ENCODE results near the gene CYB561D2. TPM values are rescaled to one million over a fixed set of nuclear protein-coding genes. Genes with fewer than 3 reads are reported as not detected.

The CYB561D2 gene
- total and polyA plus RNA-seq, 9 of the 15 experiments (the other 6 are each of a cell fraction or from before 2014, with no cell fraction given) = 4.2 to 16.6 (median 9.4) TPM

DNA sequence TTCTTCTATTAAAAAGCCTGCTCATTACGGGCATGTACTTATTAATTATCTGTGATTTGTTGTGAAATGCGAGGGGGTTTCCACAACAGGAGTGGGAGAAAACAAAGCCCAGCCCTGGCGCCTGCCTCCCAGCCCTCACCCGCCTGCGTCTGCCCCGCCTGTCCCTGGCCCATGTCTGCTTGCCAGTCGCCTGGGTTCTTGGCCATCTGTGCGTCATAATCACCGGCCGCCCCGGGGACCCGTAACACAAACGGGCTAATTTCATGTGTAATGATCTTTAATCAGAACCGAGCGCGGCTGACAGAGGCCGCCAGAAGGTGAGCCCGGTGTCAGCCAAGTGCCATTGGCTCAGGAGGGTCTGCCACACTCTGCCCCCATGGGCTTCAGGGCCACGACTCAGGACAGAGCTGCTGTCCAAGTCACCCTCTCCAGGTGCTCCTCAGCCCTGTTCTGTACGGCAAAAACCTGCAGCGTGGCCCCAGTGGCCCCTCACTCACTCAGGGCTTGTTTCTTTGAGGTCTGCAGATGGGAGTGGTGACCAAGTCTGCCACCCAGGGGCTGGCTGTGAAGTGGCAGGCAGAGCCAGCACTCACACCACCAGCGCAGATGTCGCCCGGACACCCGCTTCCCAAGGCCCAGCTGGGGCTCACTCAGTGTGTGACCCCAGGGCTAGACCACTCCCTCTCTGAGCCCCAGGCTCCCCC is 37.5 kb downstream of the CYB561D2 start (continued):
- TF ChIP-seq RAD21 (CRISPR knock-in tag; conservative IDR thresholded peaks at IDR 0.05 in 1 of 2, IDR thresholded peaks at IDR 0.05 in 1 of 2) (peak in 1 of 2 experiments; percentile 43; a peak in 1 of 4 replicates), GABPA (tag; conservative IDR thresholded peaks at IDR 0.05; ENCODE audit: low read depth) (no peak)
- TF ChIP-seq, protein P1, sequence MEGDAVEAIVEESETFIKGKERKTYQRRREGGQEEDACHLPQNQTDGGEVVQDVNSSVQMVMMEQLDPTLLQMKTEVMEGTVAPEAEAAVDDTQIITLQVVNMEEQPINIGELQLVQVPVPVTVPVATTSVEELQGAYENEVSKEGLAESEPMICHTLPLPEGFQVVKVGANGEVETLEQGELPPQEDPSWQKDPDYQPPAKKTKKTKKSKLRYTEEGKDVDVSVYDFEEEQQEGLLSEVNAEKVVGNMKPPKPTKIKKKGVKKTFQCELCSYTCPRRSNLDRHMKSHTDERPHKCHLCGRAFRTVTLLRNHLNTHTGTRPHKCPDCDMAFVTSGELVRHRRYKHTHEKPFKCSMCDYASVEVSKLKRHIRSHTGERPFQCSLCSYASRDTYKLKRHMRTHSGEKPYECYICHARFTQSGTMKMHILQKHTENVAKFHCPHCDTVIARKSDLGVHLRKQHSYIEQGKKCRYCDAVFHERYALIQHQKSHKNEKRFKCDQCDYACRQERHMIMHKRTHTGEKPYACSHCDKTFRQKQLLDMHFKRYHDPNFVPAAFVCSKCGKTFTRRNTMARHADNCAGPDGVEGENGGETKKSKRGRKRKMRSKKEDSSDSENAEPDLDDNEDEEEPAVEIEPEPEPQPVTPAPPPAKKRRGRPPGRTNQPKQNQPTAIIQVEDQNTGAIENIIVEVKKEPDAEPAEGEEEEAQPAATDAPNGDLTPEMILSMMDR (IDR thresholded peaks at IDR 0.05 in 2 of 3, conservative IDR thresholded peaks at IDR 0.05 in 1 of 3; ENCODE audit: insufficient read depth in 2 of 3, low read depth in 1 of 3, low read length in 3 of 3) = peak; percentile 42 to 48 (median 46); a peak in 5 of 6 replicates

- H3K9me1 ChIP-seq (ENCODE audit: control insufficient read depth, insufficient read depth, low read length) = no peaks in the 10 kb centered on the region
- TF ChIP-seq KAT2B (IDR thresholded peaks at IDR 0.05; ENCODE audit: low read depth, low read length) = no peak
- TF ChIP-seq COPS2 (conservative IDR thresholded peaks at IDR 0.05) = no peak
- TF ChIP-seq, protein P2, sequence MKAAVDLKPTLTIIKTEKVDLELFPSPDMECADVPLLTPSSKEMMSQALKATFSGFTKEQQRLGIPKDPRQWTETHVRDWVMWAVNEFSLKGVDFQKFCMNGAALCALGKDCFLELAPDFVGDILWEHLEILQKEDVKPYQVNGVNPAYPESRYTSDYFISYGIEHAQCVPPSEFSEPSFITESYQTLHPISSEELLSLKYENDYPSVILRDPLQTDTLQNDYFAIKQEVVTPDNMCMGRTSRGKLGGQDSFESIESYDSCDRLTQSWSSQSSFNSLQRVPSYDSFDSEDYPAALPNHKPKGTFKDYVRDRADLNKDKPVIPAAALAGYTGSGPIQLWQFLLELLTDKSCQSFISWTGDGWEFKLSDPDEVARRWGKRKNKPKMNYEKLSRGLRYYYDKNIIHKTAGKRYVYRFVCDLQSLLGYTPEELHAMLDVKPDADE (conservative IDR thresholded peaks at IDR 0.05; ENCODE audit: control insufficient read depth, low read depth, low read length) = no peak
- TF ChIP-seq ZNF584 (CRISPR knock-in tag; IDR thresholded peaks at IDR 0.05; ENCODE audit: low read depth) = no peak
- TF ChIP-seq NRF1 (conservative IDR thresholded peaks at IDR 0.05 in 1 of 2, IDR thresholded peaks at IDR 0.05 in 1 of 2) = 0 out of 4 replicates have a peak, but pooled peaks of 1 of the 2 experiments have one; percentile 2
- no peak for TF ChIP-seq HBP1 (CRISPR knock-in tag; IDR thresholded peaks at IDR 0.05)
- no peak for TF ChIP-seq ARHGAP35 (IDR thresholded peaks at IDR 0.05; ENCODE audit: partially characterized antibody)
- H3K27me3 ChIP-seq (ENCODE audit: control insufficient read depth in 2 of 2, insufficient read depth in 2 of 2, low read length in 2 of 2) = peaks cover 0 to 34% of the 10 kb centered on the region in 2 experiments; a peak in 4 of 5 replicates
- H2AFZ ChIP-seq (ENCODE audit: low read depth, low read length) = no peak overlapping the region
- no peaks in the 10 kb centered on the region for H3K79me2 ChIP-seq (ENCODE audit: control insufficient read depth, insufficient read depth, low read length)
- no peak overlapping the region for H3K4me2 ChIP-seq (ENCODE audit: insufficient read depth, low read length)
- ChIA-PET CTCF (ENCODE audit: low intra/inter-chr PET ratio) (interaction anchor here (1.6 kb wide), 1 partner anchor 13 kb away, joined by 4 read pairs; no protein-coding TSS in a partner anchor), POLR2A (no interaction called here)
- H4K20me1 ChIP-seq (replicated peaks; ENCODE audit: control insufficient read depth, insufficient read depth, low read length) = no peaks in the 10 kb centered on the region
- in situ Hi-C loops (cut with MboI) = no loop called here
- WGBS (ENCODE audit: insufficient coverage, low coverage, missing lambda C conversion rate) = 47% methylated on average over 15 of the region's 22 CpGs
- no peak overlapping the region for H3K27ac ChIP-seq (ENCODE audit: extremely low read depth, low read depth, low read length)
- no peaks in the 10 kb centered on the region for H3K9me3 ChIP-seq (replicated peaks; ENCODE audit: control insufficient read depth, insufficient read depth, low read depth, low read length)
- H3K36me3 ChIP-seq (ENCODE audit: control insufficient read depth, insufficient read depth, low read length) = no peaks in the 10 kb centered on the region
- no peak overlapping the region for H3K4me3 ChIP-seq
- intact Hi-C loops (cut with micrococcal nuclease) = no loop called here
- ATAC-seq (no peak), DNase-seq (ENCODE audit: extremely low read depth in 1 of 4, low spot score in 3 of 4) (no peak), FAIRE-seq (no peak)
- BruUV-seq (replicated peaks) = no TSS peak
- H3K9ac ChIP-seq (ENCODE audit: insufficient read depth in 1 of 2, low read depth in 2 of 2, low read length in 2 of 2) = no peak overlapping the region
- peaks cover 4 to 40% of the 10 kb centered on the region in 2 experiments; a peak in 2 of 5 replicates for H3K4me1 ChIP-seq (replicated peaks in 1 of 2; ENCODE audit: control insufficient read depth in 2 of 2, insufficient read depth in 2 of 2, low read length in 2 of 2)
Measured at GRCh38 chr3:50388720-50389413, 38.2 kb downstream of the CYB561D2 start.
